Liver (tissue), 3 donors: ENCODE results near the gene CD9.

Experiments used
- CTCF ChIP-seq: fragments of 150-350 bp; IDR thresholded peaks from 2 replicates; pipeline ENCODE4 v1.5.1; 2017; ENCODE audit warnings: improper control_type of control experiment, low read depth, low read length; ENCODE audit not compliant: missing input control
- EGR1 ChIP-seq, 2 donors: IDR thresholded peaks; 2 replicates each; pipeline ENCODE4 v1.6.1; 2016 to 2018; ENCODE audit warnings: antibody characterized with exemption in 2 of 2, low read depth in 2 of 2
- FOXA2 ChIP-seq: IDR thresholded peaks from 2 replicates; pipeline ENCODE4 v1.6.1; 2016; ENCODE audit warnings: antibody characterized with exemption
- RAD21 ChIP-seq, 2 donors: IDR thresholded peaks; 2 replicates each; pipeline ENCODE4 v1.6.1; 2016; ENCODE audit warnings: antibody characterized with exemption in 2 of 2, mild to moderate bottlenecking in 2 of 2
- REST ChIP-seq: IDR thresholded peaks from 2 replicates; pipeline ENCODE4 v1.6.1; 2016; ENCODE audit warnings: antibody characterized with exemption, mild to moderate bottlenecking
- SP1 ChIP-seq: IDR thresholded peaks from 2 replicates; pipeline ENCODE4 v1.6.1; 2018; ENCODE audit warnings: antibody characterized with exemption, mild to moderate bottlenecking
- TAF1 ChIP-seq: conservative IDR thresholded peaks from 2 replicates; pipeline ENCODE4 v1.6.1; 2016; ENCODE audit warnings: antibody characterized with exemption, mild to moderate bottlenecking
- YY1 ChIP-seq: IDR thresholded peaks from 2 replicates; pipeline ENCODE4 v1.6.1; 2016; ENCODE audit warnings: antibody characterized with exemption, mild to moderate bottlenecking
- donor health status: healthy.
- donor health status: healthy.

- TF ChIP-seq YY1: no peak
- TF ChIP-seq RAD21 (IDR thresholded peaks at IDR 0.05): no peak
- TF ChIP-seq CTCF: no peak
- no peak for TF ChIP-seq SP1
- TF ChIP-seq FOXA2: no peak
- TF ChIP-seq TAF1: no peak
- TF ChIP-seq EGR1 (IDR thresholded peaks at IDR 0.05; ENCODE audit: low read depth in 2 of 2): no peak
- no peak for TF ChIP-seq REST
Observed at GRCh38 chr12:6177642-6178358, 22.4 kb upstream of the CD9 start.
